NT2/D1 (cell line): ENCODE data around the gene SPECC1L.

Experiments
- DNase-seq: peaks from one replicate; pipeline ENCODE4 v3.0.0-alpha.2; 2011; ENCODE audit warnings: low read depth, low spot score
- H3K27me3 ChIP-seq: 2 replicates; pipeline ENCODE4 v1.6.0; 2011; ENCODE audit warnings: mild to moderate bottlenecking; ENCODE audit not compliant: insufficient read length, insufficient read depth
- H3K36me3 ChIP-seq: 2 replicates; pipeline ENCODE4 v1.6.1; 2011; ENCODE audit warnings: mild to moderate bottlenecking, low read length, mixed read lengths; ENCODE audit not compliant: insufficient read depth, insufficient read length
- H3K4me1 ChIP-seq: 2 replicates; pipeline ENCODE4 v1.5.1; 2011; ENCODE audit not compliant: insufficient read depth, insufficient read length
- H3K4me3 ChIP-seq: 2 replicates; pipeline ENCODE4 v1.5.1; 2011; ENCODE audit warnings: low read depth; ENCODE audit not compliant: insufficient read length
- H3K9ac ChIP-seq: 2 replicates; pipeline ENCODE4 v1.6.0; 2011; ENCODE audit warnings: low read depth; ENCODE audit not compliant: insufficient read length
- H3K9me3 ChIP-seq: 2 replicates; pipeline ENCODE4 v1.5.1; 2011; ENCODE audit warnings: mild to moderate bottlenecking, low read length; ENCODE audit not compliant: insufficient read depth
- SUZ12 ChIP-seq: IDR thresholded peaks from 2 replicates; pipeline ENCODE4 v1.6.1; 2011; ENCODE audit not compliant: insufficient read length, insufficient read depth; ENCODE audit errors: extremely low read depth
- YY1 ChIP-seq: IDR thresholded peaks from 2 replicates; pipeline ENCODE4 v1.6.1; 2011; ENCODE audit not compliant: insufficient read length, insufficient read depth
- ZNF274 ChIP-seq: IDR thresholded peaks from 2 replicates; pipeline ENCODE4 v1.6.1; 2011; ENCODE audit warnings: mild to moderate bottlenecking, low read depth, low read length

The SPECC1L gene

GRCh38 chr22:24453853-24454252 lies 183.2 kb downstream of the SPECC1L start:
- H3K27me3 ChIP-seq, result peaks cover 1% of the 10 kb centered on the region
- DNase-seq, result no peak
- H3K4me3 ChIP-seq, result no peak overlapping the region
- H3K4me1 ChIP-seq, result no peaks in the 10 kb centered on the region
- TF ChIP-seq SUZ12 (no peak), ZNF274 (no peak), YY1 (no peak)
- no peak overlapping the region for H3K9ac ChIP-seq
- no peaks in the 10 kb centered on the region for H3K36me3 ChIP-seq
- peaks cover 12% of the 10 kb centered on the region for H3K9me3 ChIP-seq

GRCh38 chr22:24455039-24455438 lies 184.4 kb downstream of the SPECC1L start:
- DNase-seq, result no peak
- TF ChIP-seq SUZ12, result no peak
- TF ChIP-seq ZNF274, result no peak
- no peak for TF ChIP-seq YY1
- Histone ChIP-seq H3K4me3 (no peak overlapping the region), H3K4me1 (no peaks in the 10 kb centered on the region), H3K9ac (no peak overlapping the region), H3K9me3 (peaks cover 12% of the 10 kb centered on the region), H3K36me3 (no peaks in the 10 kb centered on the region), H3K27me3 (no peaks in the 10 kb centered on the region)

- Histone ChIP-seq H3K27me3 (no peaks in the 10 kb centered on the region), H3K9me3 (peaks cover 12% of the 10 kb centered on the region), H3K4me3 (no peak overlapping the region), H3K4me1 (peaks cover 3% of the 10 kb centered on the region), H3K36me3 (no peaks in the 10 kb centered on the region), H3K9ac (no peak overlapping the region)
- no peak for TF ChIP-seq SUZ12
- no peak for TF ChIP-seq ZNF274
- no peak for DNase-seq
Observed at GRCh38 chr22:24455751-24456426, 185.3 kb downstream of the SPECC1L start.

GRCh38 chr22:24457894-24458420 lies 187.3 kb downstream of the SPECC1L start:
- no peak overlapping the region for H3K9ac ChIP-seq
- H3K36me3 ChIP-seq, result no peaks in the 10 kb centered on the region
- no peak for TF ChIP-seq SUZ12
- no peak for TF ChIP-seq ZNF274
- TF ChIP-seq YY1, result no peak
- no peak overlapping the region for H3K4me3 ChIP-seq
- peaks cover 3% of the 10 kb centered on the region for H3K4me1 ChIP-seq
- no peaks in the 10 kb centered on the region for H3K27me3 ChIP-seq
- DNase-seq, result no peak
- H3K9me3 ChIP-seq, result no peaks in the 10 kb centered on the region

GRCh38 chr22:24459911-24460310 lies 189.3 kb downstream of the SPECC1L start:
- no peaks in the 10 kb centered on the region for H3K36me3 ChIP-seq
- no peaks in the 10 kb centered on the region for H3K27me3 ChIP-seq
- H3K4me3 ChIP-seq, result no peak overlapping the region
- H3K4me1 ChIP-seq, result peaks cover 3% of the 10 kb centered on the region
- DNase-seq, result no peak
- no peak for TF ChIP-seq ZNF274
- no peak for TF ChIP-seq YY1
- TF ChIP-seq SUZ12, result no peak
- no peak overlapping the region for H3K9ac ChIP-seq
- no peaks in the 10 kb centered on the region for H3K9me3 ChIP-seq

GRCh38 chr22:24460418-24461089 lies 189.9 kb downstream of the SPECC1L start:
- no peak for TF ChIP-seq SUZ12
- TF ChIP-seq ZNF274, result no peak
- no peak for TF ChIP-seq YY1
- no peak overlapping the region for H3K9ac ChIP-seq
- H3K4me1 ChIP-seq, result peaks cover 3% of the 10 kb centered on the region
- no peak overlapping the region for H3K4me3 ChIP-seq
- H3K9me3 ChIP-seq, result no peaks in the 10 kb centered on the region
- no peaks in the 10 kb centered on the region for H3K36me3 ChIP-seq
- H3K27me3 ChIP-seq, result no peaks in the 10 kb centered on the region
- no peak for DNase-seq

GRCh38 chr22:24463071-24463760 lies 192.6 kb downstream of the SPECC1L start:
- Histone ChIP-seq H3K4me3 (no peak overlapping the region), H3K9me3 (no peaks in the 10 kb centered on the region), H3K4me1 (peaks cover 3% of the 10 kb centered on the region), H3K27me3 (no peaks in the 10 kb centered on the region), H3K9ac (no peak overlapping the region), H3K36me3 (no peaks in the 10 kb centered on the region)
- DNase-seq, result no peak
- TF ChIP-seq YY1 (no peak), SUZ12 (no peak)
